PC-9 (cell line): ENCODE data around the gene PTPRD.

Experiments
- CTCF ChIP-seq: fragments of 200-600 bp; sonication (generic); conservative IDR thresholded peaks from 2 replicates; pipeline ENCODE4 v1.6.1; 2017; ENCODE audit warnings: mixed run types, antibody characterized with exemption, mild to moderate bottlenecking, moderate library complexity
- EZH2 ChIP-seq: fragments of 200-600 bp; sonication (generic); IDR thresholded peaks from 2 replicates; pipeline ENCODE4 v1.8.0; 2017; ENCODE audit warnings: antibody characterized with exemption, low read depth

- TF ChIP-seq CTCF: no peak
- TF ChIP-seq EZH2: no peak
These were observed 2345.9 kb downstream of the PTPRD start for GRCh38 chr9:8266861-8267260.
